Kidney (tissue), 14 donors: ENCODE results near the gene DIS3L2. TPM values are rescaled to one million over a fixed set of nuclear protein-coding genes. Genes with fewer than 3 reads are reported as not detected.

Source experiments
- DNase-seq, 5 donors: peaks; one replicate each; pipeline ENCODE4 v3.0.0-alpha.2; 2013 to 2020
- FAIRE-seq: peaks from 2 replicates; lab custom pipeline; 2012; peaks lifted over from hg19 to GRCh38; lab: Jason Lieb, UNC
- H3K27ac ChIP-seq, 2 donors: one replicate each; pipeline ENCODE4 v1.7.0; 2013; ENCODE audit warnings: low read depth in 2 of 2, low read length in 2 of 2, inconsistent platforms in 1 of 2
- H3K27me3 ChIP-seq: one replicate; pipeline ENCODE4 v1.7.1; 2013; ENCODE audit warnings: low read length, inconsistent platforms; ENCODE audit not compliant: control insufficient read depth, insufficient read depth
- H3K36me3 ChIP-seq, 3 donors: one replicate each; pipeline versions ENCODE4 v1.7.0 to v1.7.1; 2013; ENCODE audit warnings: low read length in 3 of 3, control low read depth in 1 of 3, inconsistent platforms in 1 of 3; ENCODE audit not compliant: insufficient read depth in 3 of 3, control insufficient read depth in 2 of 3
- H3K4me1 ChIP-seq, 3 donors: one replicate each; pipeline versions ENCODE4 v1.7.0 to v1.7.1; 2013; ENCODE audit warnings: low read length in 3 of 3, inconsistent platforms in 1 of 3, low read depth in 1 of 3; ENCODE audit not compliant: control insufficient read depth in 2 of 3, insufficient read depth in 2 of 3
- H3K4me3 ChIP-seq, 3 donors: one replicate each; pipeline versions ENCODE4 v1.7.0 to v1.8.1; 2013; ENCODE audit warnings: low read length in 3 of 3, control low read depth in 1 of 3, inconsistent platforms in 1 of 3
- H3K9ac ChIP-seq, 3 donors: one replicate each; pipeline versions ENCODE4 v1.7.0 to v1.7.1; 2013; ENCODE audit warnings: low read length in 3 of 3, control low read depth in 1 of 3, inconsistent platforms in 1 of 3
- H3K9me3 ChIP-seq, 3 donors: one replicate each; pipeline versions ENCODE4 v1.7.0 to v1.7.1; 2013; ENCODE audit warnings: low read length in 3 of 3, control low read depth in 1 of 3, inconsistent platforms in 1 of 3; ENCODE audit not compliant: control insufficient read depth in 2 of 3, insufficient read depth in 1 of 3
- CTCF ChIP-seq: IDR thresholded peaks from 3 replicates; pipeline ENCODE4 v1.5.1; 2012; ENCODE audit warnings: mild to moderate bottlenecking, moderate library complexity, borderline replicate concordance; ENCODE audit not compliant: insufficient read depth; ENCODE audit errors: extremely low read depth
- intact Hi-C: fragments of 100-400 bp; cut with DNase I; formaldehyde crosslinking; loops from one replicate; pipeline ENCODE4 v1.11.1; 2022
- polyA plus RNA-seq: library from polyadenylated mRNA; stranded (reverse); fragments of 350-450 nt; fragmentation: Illumina TruSeq; extraction: RNeasy Lipid Tissue Mini Kit (QIAGEN cat#74804); gene quantifications from one replicate; pipeline ENCODE4 v1.2.3, GENCODE V29; 2014; ENCODE audit warnings: low read depth, low replicate concordance; ENCODE audit not compliant: insufficient read depth
- total RNA-seq: library from RNA; stranded (reverse); fragmentation: NEBNext Ultra II Directional; extraction: Animal tissue kit (Norgen Biotek cat#: 25700); gene quantifications from one replicate; pipeline ENCODE4 v1.2.1, GENCODE V29; 2021
- donor health status: control.
- donor health status: control.
- donor health status: control.
- donor health status: control.
- donor health status: control.
- donor health status: DM: yes; HTN: yes; CAD: no.
- donor health status: Normal renal cell carcinoma (clear cell type).

Gene DIS3L2
- total and polyA plus RNA-seq, 2 donors from 2014 or later = 12.3 to 47.7 TPM

- H3K36me3 ChIP-seq = no peaks in the 10 kb centered on the region
- H3K9ac ChIP-seq = no peak overlapping the region
- TF ChIP-seq CTCF = no peak
- no peak overlapping the region for H3K4me3 ChIP-seq
- H3K27ac ChIP-seq = peak overlapping the region in 1 of 2 donors; percentile 70
- DNase-seq (peak in 1 of 5 donors; percentile 55), FAIRE-seq (no peak)
- H3K27me3 ChIP-seq = no peaks in the 10 kb centered on the region
- H3K4me1 ChIP-seq = peaks cover 0 to 13% (median 5%) of the 10 kb centered on the region in 3 donors
- intact Hi-C loops = no loop called here
- H3K9me3 ChIP-seq = no peaks in the 10 kb centered on the region
Observed at GRCh38 chr2:232315923-232316299, 354.4 kb downstream of the DIS3L2 start.

GRCh38 chr2:232316461-232317330 lies 355.2 kb downstream of the DIS3L2 start:
- intact Hi-C loops = no loop called here
- DNase-seq (peak in 3 of 5 donors; percentile 19 to 39 (median 34)), FAIRE-seq (no peak)
- Histone ChIP-seq H3K36me3 (no peaks in the 10 kb centered on the region), H3K9me3 (no peaks in the 10 kb centered on the region), H3K27ac (peak overlapping the region in 1 of 2 donors; percentile 70), H3K4me1 (peaks cover 0 to 16% (median 5%) of the 10 kb centered on the region in 3 donors), H3K27me3 (no peaks in the 10 kb centered on the region), H3K4me3 (no peak overlapping the region), H3K9ac (no peak overlapping the region)
- no peak for TF ChIP-seq CTCF

GRCh38 chr2:232318169-232318855 lies 356.8 kb downstream of the DIS3L2 start:
- no peak for FAIRE-seq
- DNase-seq = no peak
- intact Hi-C loops = no loop called here
- no peaks in the 10 kb centered on the region for H3K27me3 ChIP-seq
- peaks cover 0 to 19% (median 5%) of the 10 kb centered on the region in 3 donors for H3K4me1 ChIP-seq
- H3K9ac ChIP-seq = no peak overlapping the region
- no peak overlapping the region for H3K27ac ChIP-seq
- H3K36me3 ChIP-seq = no peaks in the 10 kb centered on the region
- no peaks in the 10 kb centered on the region for H3K9me3 ChIP-seq
- H3K4me3 ChIP-seq = no peak overlapping the region
- TF ChIP-seq CTCF = no peak
